CMK (cell line): ENCODE results near the gene RXRA.
"Not testable (repeated sequence)": the region's sequence is repeated elsewhere in the genome, so short reads cannot be mapped to it uniquely, and the experiment has no call there.

Source experiments
- DNase-seq: peaks from one replicate; pipeline ENCODE4 v3.0.0-alpha.2; 2010; ENCODE audit warnings: low read depth

The RXRA gene

DNA sequence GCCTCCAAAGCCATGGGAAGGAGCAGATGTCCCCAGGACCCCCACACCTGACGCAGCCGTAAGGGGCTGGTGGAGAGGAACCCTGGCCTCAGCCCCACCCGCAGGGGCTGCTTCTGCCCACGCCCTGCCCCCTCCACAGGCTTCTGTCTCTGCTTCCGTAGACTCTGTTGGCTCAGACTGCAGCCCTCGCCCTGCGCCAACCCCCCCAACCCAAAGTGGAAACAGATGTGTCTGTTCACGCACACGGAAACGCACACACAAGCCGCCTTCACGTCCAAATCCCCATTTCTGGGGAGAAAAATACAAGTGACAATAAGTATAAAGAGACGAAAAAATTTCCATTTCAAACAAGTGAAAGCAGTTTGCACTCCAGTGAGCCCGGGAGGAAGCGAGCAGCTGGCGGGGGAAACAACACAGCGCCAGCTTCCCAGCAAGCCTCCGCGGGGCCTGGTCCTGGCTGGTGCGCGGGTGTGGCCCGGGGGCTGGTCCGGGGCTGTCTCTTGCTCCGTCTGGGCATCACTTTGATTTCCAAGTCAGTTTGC lies 32.6 kb upstream of the RXRA start:
- no peak for DNase-seq

- no peak for DNase-seq
These were observed 31.8 kb upstream of the RXRA start for GRCh38 chr9:134294153-134295071.

- DNase-seq, result no peak
These were observed 31.0 kb upstream of the RXRA start for GRCh38 chr9:134295101-134295745.

DNA sequence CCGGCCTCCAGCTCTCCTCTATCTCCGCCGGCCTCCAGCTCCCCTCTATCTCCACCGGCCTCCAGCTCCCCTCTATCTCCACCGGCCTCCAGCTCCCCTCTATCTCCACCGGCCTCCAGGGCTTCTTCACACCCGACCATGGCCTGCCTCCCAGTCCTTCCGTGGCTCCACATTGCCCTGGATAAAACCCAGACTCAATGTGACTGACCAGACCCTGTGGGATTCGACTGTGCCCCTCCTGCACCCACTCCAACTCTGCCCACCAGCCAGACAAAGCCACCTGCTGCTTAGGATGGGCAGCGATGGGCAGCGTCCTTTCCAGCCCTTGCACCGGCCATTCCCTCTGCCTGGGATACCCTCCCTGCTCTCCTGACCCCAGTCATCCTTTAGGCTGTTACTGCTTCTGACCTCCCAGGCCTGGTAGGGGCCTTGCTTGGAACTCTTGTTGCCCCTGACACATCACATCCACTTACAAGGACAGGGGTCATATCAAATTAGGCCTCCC lies 30.5 kb upstream of the RXRA start:
- DNase-seq, result no peak

DNA sequence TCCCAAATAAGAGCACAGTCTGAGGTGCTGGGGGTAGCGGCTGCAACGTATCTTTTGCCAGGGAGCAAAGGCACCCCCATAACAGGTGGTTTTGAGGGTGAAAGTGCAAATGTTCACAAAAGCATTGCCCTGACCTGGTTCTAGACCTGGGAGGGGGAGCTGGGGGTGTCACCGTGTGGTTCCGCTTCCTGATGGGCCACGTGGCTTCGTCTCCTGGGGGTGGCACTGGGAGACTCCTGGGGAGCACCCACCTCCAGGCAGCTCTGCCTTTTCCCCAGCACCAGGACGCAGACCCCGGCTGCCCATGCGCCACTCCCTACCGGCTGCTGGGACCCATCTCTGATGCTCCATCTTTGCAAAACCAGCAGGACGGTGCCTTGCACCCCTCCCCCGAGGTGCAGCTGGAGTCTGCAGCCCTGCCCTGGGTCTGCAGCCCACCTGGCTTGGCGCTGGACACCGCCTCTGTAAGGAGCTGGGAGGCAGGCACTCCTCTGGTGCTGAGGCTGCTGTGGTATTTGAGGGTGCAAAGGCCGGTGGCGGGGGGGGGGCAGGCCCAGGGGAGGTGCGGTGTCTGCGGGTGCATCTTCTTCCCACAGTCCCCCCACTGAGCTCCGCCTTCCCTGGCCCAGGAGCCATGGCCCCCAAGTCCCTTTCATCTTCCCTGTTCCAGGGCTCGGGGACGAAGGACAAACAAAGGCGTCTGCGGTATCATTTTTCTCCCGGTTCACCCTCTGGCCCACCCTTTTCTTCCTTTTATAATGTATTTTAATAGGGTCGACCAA lies 29.8 kb upstream of the RXRA start:
- DNase-seq, result no peak

DNA sequence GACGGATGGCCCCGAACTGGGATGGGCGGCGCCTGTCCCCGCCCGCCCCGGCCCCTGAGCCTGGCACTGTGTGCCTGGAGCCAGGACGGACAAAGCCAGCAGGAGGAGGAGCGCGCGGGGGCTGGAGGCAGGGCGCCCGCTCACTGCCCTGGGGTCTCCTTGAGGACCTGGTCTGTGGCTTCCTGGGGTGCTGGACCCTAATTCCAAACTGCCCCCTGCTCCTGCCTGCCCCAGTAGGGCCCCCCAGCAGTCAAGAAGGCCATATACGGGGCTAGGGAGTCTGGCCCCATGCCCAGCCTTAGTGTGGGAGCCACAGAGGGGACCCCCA lies 29.2 kb upstream of the RXRA start:
- no peak for DNase-seq

DNA sequence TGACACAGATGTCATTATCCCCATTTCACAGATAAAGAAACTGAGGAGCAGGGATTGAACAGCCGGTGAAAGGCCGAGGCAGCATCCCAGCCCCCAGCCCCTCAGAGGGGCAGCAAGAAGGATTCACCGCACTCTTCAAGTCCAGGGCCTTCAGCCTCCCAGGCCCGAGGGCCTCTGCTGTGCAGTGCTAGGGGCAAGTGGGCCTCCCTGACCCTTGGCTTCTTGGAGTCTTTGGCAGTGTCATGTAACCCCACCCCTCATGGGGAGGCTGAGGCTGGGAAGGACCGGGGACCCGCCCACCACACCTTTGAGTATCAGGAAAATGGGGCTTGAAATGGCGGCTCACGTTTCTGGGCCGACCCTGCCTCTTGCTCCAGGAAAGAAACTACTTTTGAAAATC lies 28.7 kb upstream of the RXRA start:
- no peak for DNase-seq

DNA sequence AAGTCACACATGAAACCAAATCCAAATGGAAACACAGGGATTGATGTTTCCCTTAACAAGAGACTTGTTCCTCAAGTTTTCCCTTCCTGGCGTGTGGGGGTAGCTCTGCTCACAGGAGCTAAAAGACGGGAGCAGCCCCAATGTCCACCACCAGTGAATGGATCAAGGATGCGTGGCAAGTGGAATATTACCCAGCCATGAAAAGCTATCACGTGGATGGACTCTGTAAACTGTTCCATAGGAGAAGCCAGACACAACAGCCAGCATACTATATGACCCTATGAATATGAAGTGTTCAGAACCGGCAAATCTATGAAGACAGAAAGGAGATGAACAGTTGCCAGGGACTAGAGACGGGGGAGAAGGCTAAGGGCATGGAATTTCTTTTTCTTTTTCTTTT lies 28.3 kb upstream of the RXRA start:
- no peak for DNase-seq

GRCh38 chr9:134299068-134299467 lies 27.2 kb upstream of the RXRA start:
- no peak for DNase-seq

GRCh38 chr9:134299883-134300282 lies 26.4 kb upstream of the RXRA start:
- DNase-seq, result no peak

- no peak for DNase-seq
These were observed 24.7 kb upstream of the RXRA start for GRCh38 chr9:134301387-134302129.

DNA sequence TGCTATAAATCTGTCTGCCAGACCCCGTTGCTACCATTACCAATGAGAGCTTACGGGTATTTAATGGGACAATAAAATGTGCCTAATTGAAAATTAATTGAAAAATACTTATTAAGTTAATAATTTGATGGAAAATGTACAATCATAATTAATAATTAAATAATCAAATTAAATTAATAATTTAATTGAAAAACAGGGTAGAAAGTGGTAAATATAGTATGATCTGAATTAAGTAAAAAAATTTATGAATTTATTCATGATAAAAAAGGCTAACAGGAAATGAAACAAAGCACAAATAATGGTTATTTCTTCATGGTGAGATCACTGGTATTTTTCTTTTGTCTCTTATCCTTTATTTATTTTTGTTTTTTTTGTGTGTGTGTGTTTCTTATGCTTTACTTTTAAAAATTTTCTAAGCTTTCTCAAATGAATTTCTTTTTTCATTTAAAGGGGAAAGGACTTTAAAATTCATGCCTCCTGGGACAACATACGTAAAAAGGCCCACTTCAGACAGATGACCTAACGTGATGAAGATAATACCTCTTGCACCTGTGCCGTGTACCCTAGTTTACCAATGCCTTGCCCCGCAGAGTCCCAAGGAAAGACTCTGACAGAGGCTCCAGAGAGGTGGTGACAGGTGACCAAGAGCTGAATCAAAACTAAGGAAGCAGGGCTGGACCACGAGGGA lies 24.0 kb upstream of the RXRA start:
- no peak for DNase-seq

- DNase-seq, result no peak
These were observed 22.7 kb upstream of the RXRA start for GRCh38 chr9:134303601-134304000.

- DNase-seq, result no peak
These were observed 22.0 kb upstream of the RXRA start for GRCh38 chr9:134304261-134304660.

DNA sequence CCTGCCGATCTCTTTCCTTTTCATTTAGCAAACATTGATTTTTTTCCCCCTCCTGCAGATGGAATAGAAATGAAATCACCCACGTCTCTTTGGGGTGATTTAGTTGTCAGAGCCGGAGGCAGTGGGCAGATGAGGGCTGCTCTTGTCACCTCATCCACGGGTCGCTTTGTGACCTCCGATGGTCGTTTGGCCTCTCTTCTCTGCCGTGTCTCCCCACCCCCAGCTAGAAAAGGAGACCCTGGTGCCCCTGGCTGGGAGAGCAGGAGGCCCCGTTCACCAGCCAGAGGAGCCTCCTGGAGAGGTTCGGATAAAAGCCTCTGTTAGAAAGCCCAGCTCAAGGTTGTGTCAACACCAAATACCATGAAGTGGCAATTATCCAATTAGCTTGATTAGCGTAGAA lies 21.6 kb upstream of the RXRA start:
- DNase-seq, result no peak

- no peak for DNase-seq
These were observed 20.7 kb upstream of the RXRA start for GRCh38 chr9:134305533-134305932.

GRCh38 chr9:134306042-134306441 lies 20.2 kb upstream of the RXRA start:
- DNase-seq, result not testable (repeated sequence)

GRCh38 chr9:134306636-134307600 lies 19.3 kb upstream of the RXRA start:
- DNase-seq, result no peak

GRCh38 chr9:134307674-134308638 lies 18.3 kb upstream of the RXRA start:
- DNase-seq, result no peak
